IPS-20b (cell line): ENCODE results near the gene FXYD2.
"Not testable (repeated sequence)": the region's sequence is repeated elsewhere in the genome, so short reads cannot be mapped to it uniquely, and the experiment has no call there.

ENCODE experiments used
- H3K27ac ChIP-seq: one replicate; pipeline ENCODE4 v1.5.1; 2013; ENCODE audit warnings: low read length
- H3K27me3 ChIP-seq: 2 replicates; pipeline ENCODE4 v1.6.1; 2013; ENCODE audit warnings: mild to moderate bottlenecking, low read length, inconsistent platforms; ENCODE audit not compliant: insufficient read depth
- H3K36me3 ChIP-seq: 2 replicates; pipeline ENCODE4 v1.6.1; 2013; ENCODE audit warnings: low read depth, mild to moderate bottlenecking, inconsistent platforms, low read length, moderate library complexity; ENCODE audit not compliant: insufficient read depth
- H3K4me1 ChIP-seq: 2 replicates; pipeline ENCODE4 v1.6.1; 2013; ENCODE audit warnings: mild to moderate bottlenecking, control low read depth, inconsistent platforms, low read length, moderate library complexity; ENCODE audit not compliant: insufficient read depth
- H3K4me3 ChIP-seq: 2 replicates; pipeline ENCODE4 v1.5.1; 2013; ENCODE audit warnings: mild to moderate bottlenecking, low read length, inconsistent platforms
- H3K9ac ChIP-seq: 2 replicates; pipeline ENCODE4 v1.6.1; 2013; ENCODE audit warnings: low read depth, mild to moderate bottlenecking, inconsistent platforms, low read length, moderate library complexity
- H3K9me3 ChIP-seq: 2 replicates; pipeline ENCODE4 v1.6.1; 2013; ENCODE audit warnings: mild to moderate bottlenecking, low read depth, low read length, inconsistent platforms; ENCODE audit not compliant: insufficient read depth

The FXYD2 gene

GRCh38 chr11:117866526-117866925, 42.0 kb upstream of the FXYD2 start:
- Histone ChIP-seq H3K36me3 (no peaks in the 10 kb centered on the region), H3K9ac (no peak overlapping the region), H3K4me3 (no peak overlapping the region), H3K4me1 (peaks cover 21% of the 10 kb centered on the region), H3K9me3 (no peaks in the 10 kb centered on the region), H3K27me3 (no peaks in the 10 kb centered on the region; the same call in 1 of the 2 replicates), H3K27ac (no peak overlapping the region)

GRCh38 chr11:117865546-117865945, 41.0 kb upstream of the FXYD2 start:
- H3K9ac ChIP-seq, H3K27me3 ChIP-seq, H3K9me3 ChIP-seq, H3K4me3 ChIP-seq, H3K27ac ChIP-seq, H3K36me3 ChIP-seq: not testable (repeated sequence)
- H3K4me1 ChIP-seq: peaks cover 20% of the 10 kb centered on the region

- Histone ChIP-seq H3K9me3 (no peaks in the 10 kb centered on the region), H3K4me1 (peaks cover 4% of the 10 kb centered on the region; the same call in 1 of the 2 replicates), H3K4me3 (no peak overlapping the region), H3K9ac (no peak overlapping the region), H3K27ac (no peak overlapping the region), H3K36me3 (no peaks in the 10 kb centered on the region), H3K27me3 (no peaks in the 10 kb centered on the region)
Measured at GRCh38 chr11:117863383-117863782, 38.8 kb upstream of the FXYD2 start.

- H3K4me1 ChIP-seq: peaks cover 4% of the 10 kb centered on the region; the same call in 1 of the 2 replicates
- no peaks in the 10 kb centered on the region for H3K36me3 ChIP-seq
- no peak overlapping the region for H3K4me3 ChIP-seq
- no peaks in the 10 kb centered on the region for H3K9me3 ChIP-seq
- no peak overlapping the region for H3K27ac ChIP-seq
- no peak overlapping the region for H3K9ac ChIP-seq
- H3K27me3 ChIP-seq: no peaks in the 10 kb centered on the region
Measured at GRCh38 chr11:117862753-117863152, 38.2 kb upstream of the FXYD2 start.

- no peak overlapping the region for H3K9ac ChIP-seq
- no peak overlapping the region for H3K4me3 ChIP-seq
- H3K27me3 ChIP-seq: no peaks in the 10 kb centered on the region
- H3K36me3 ChIP-seq: no peaks in the 10 kb centered on the region
- H3K27ac ChIP-seq: no peak overlapping the region
- peaks cover 4% of the 10 kb centered on the region; the same call in 1 of the 2 replicates for H3K4me1 ChIP-seq
- no peaks in the 10 kb centered on the region for H3K9me3 ChIP-seq
Measured at GRCh38 chr11:117862019-117862725, 37.6 kb upstream of the FXYD2 start.

- Histone ChIP-seq H3K27me3 (no peaks in the 10 kb centered on the region), H3K4me1 (peaks cover 4% of the 10 kb centered on the region; the same call in 1 of the 2 replicates), H3K9ac (no peak overlapping the region), H3K27ac (no peak overlapping the region), H3K4me3 (peak overlapping the region; percentile 28; the same call in 1 of the 2 replicates), H3K9me3 (no peaks in the 10 kb centered on the region), H3K36me3 (no peaks in the 10 kb centered on the region)
Measured at GRCh38 chr11:117861151-117862018, 36.8 kb upstream of the FXYD2 start.

- H3K9ac ChIP-seq: no peak overlapping the region
- H3K9me3 ChIP-seq: no peaks in the 10 kb centered on the region
- H3K27me3 ChIP-seq: no peaks in the 10 kb centered on the region
- no peak overlapping the region for H3K4me3 ChIP-seq
- H3K27ac ChIP-seq: no peak overlapping the region
- H3K36me3 ChIP-seq: no peaks in the 10 kb centered on the region
- H3K4me1 ChIP-seq: peaks cover 4% of the 10 kb centered on the region; the same call in 1 of the 2 replicates
Measured at GRCh38 chr11:117860139-117860538, 35.6 kb upstream of the FXYD2 start.

- H3K4me3 ChIP-seq: no peak overlapping the region
- H3K4me1 ChIP-seq: peaks cover 4% of the 10 kb centered on the region; the same call in 1 of the 2 replicates
- no peak overlapping the region for H3K27ac ChIP-seq
- H3K36me3 ChIP-seq: no peaks in the 10 kb centered on the region
- no peak overlapping the region for H3K9ac ChIP-seq
- H3K9me3 ChIP-seq: no peaks in the 10 kb centered on the region
- H3K27me3 ChIP-seq: no peaks in the 10 kb centered on the region
Measured at GRCh38 chr11:117859488-117860112, 35.1 kb upstream of the FXYD2 start.

GRCh38 chr11:117859061-117859460, 34.5 kb upstream of the FXYD2 start:
- Histone ChIP-seq H3K27me3 (no peaks in the 10 kb centered on the region), H3K9ac (no peak overlapping the region), H3K4me1 (peaks cover 4% of the 10 kb centered on the region; the same call in 1 of the 2 replicates), H3K36me3 (no peaks in the 10 kb centered on the region), H3K4me3 (no peak overlapping the region), H3K27ac (no peak overlapping the region), H3K9me3 (no peaks in the 10 kb centered on the region)

- Histone ChIP-seq H3K4me1 (peaks cover 4% of the 10 kb centered on the region; the same call in 1 of the 2 replicates), H3K27me3 (no peaks in the 10 kb centered on the region), H3K4me3 (no peak overlapping the region), H3K27ac (no peak overlapping the region), H3K9ac (no peak overlapping the region), H3K36me3 (no peaks in the 10 kb centered on the region), H3K9me3 (peaks cover 3% of the 10 kb centered on the region; the same call in 1 of the 2 replicates)
Measured at GRCh38 chr11:117857734-117858414, 33.3 kb upstream of the FXYD2 start.
